ENCODE measurements around the gene FUBP1.

GRCh38 chr1:77958850-77959249, 20.0 kb downstream of the FUBP1 start:
- TF ChIP-seq CTCF (IDR thresholded peaks at IDR 0.05) (no peak), POLR2A (IDR thresholded peaks at IDR 0.05) (no peak)
